ENCODE measurements around the gene SLC22A12.

SLC22A12 gene

GRCh38 chr11:64566915-64567891, 23.8 kb upstream of the SLC22A12 start:
- TF ChIP-seq CTCF (IDR thresholded peaks at IDR 0.05; ENCODE audit: insufficient read depth, low read length, poor library complexity, severe bottlenecking): no peak
- no peak for TF ChIP-seq EZH2phosphoT487 (conservative IDR thresholded peaks at IDR 0.05; ENCODE audit: low read length)
- Histone ChIP-seq H2AFZ (ENCODE audit: low read depth, low read length, severe bottlenecking) (peak overlapping the region; percentile 7), H3K9me3 (ENCODE audit: insufficient read depth, low read length) (no peaks in the 10 kb centered on the region), H3K9me2 (replicated peaks; ENCODE audit: insufficient read depth, low read length) (no peaks in the 10 kb centered on the region), H3K9ac (ENCODE audit: low read length) (peak overlapping the region; percentile 34), H3K36me3 (ENCODE audit: low read length) (no peaks in the 10 kb centered on the region), H3K27me3 (ENCODE audit: low read length) (no peaks in the 10 kb centered on the region), H3K79me2 (ENCODE audit: insufficient read depth, low read length) (no peaks in the 10 kb centered on the region), H3K4me3 (ENCODE audit: insufficient read depth, low read length, poor library complexity, severe bottlenecking) (peak overlapping the region; percentile 16), H4K20me1 (ENCODE audit: low read depth, low read length) (no peaks in the 10 kb centered on the region), H3F3A (ENCODE audit: insufficient read depth) (no peaks in the 10 kb centered on the region), H3K4me2 (ENCODE audit: low read depth, low read length, poor library complexity, severe bottlenecking) (peak overlapping the region; percentile 37), H3K27ac (ENCODE audit: low read depth, low read length) (no peak overlapping the region)

- Histone ChIP-seq H3F3A (ENCODE audit: insufficient read depth) (no peaks in the 10 kb centered on the region), H2AFZ (ENCODE audit: low read depth, low read length, severe bottlenecking) (no peak overlapping the region), H3K27ac (ENCODE audit: low read depth, low read length) (no peak overlapping the region), H4K20me1 (ENCODE audit: low read depth, low read length) (no peaks in the 10 kb centered on the region), H3K27me3 (ENCODE audit: low read length) (no peaks in the 10 kb centered on the region), H3K36me3 (ENCODE audit: low read length) (no peaks in the 10 kb centered on the region), H3K9me3 (ENCODE audit: insufficient read depth, low read length) (no peaks in the 10 kb centered on the region), H3K4me3 (ENCODE audit: insufficient read depth, low read length, poor library complexity, severe bottlenecking) (no peak overlapping the region), H3K9ac (ENCODE audit: low read length) (no peak overlapping the region), H3K4me2 (ENCODE audit: low read depth, low read length, poor library complexity, severe bottlenecking) (no peak overlapping the region), H3K9me2 (replicated peaks; ENCODE audit: insufficient read depth, low read length) (no peaks in the 10 kb centered on the region), H3K79me2 (ENCODE audit: insufficient read depth, low read length) (no peaks in the 10 kb centered on the region)
- TF ChIP-seq EZH2phosphoT487 (conservative IDR thresholded peaks at IDR 0.05; ENCODE audit: low read length): no peak
- TF ChIP-seq CTCF (IDR thresholded peaks at IDR 0.05; ENCODE audit: insufficient read depth, low read length, poor library complexity, severe bottlenecking): no peak
These were observed 22.9 kb upstream of the SLC22A12 start for GRCh38 chr11:64568041-64568571.

- Histone ChIP-seq H3K27me3 (ENCODE audit: low read length) (no peaks in the 10 kb centered on the region), H3K79me2 (ENCODE audit: insufficient read depth, low read length) (no peaks in the 10 kb centered on the region), H3K27ac (ENCODE audit: low read depth, low read length) (no peak overlapping the region), H3K36me3 (ENCODE audit: low read length) (no peaks in the 10 kb centered on the region), H4K20me1 (ENCODE audit: low read depth, low read length) (no peaks in the 10 kb centered on the region), H3K9me2 (replicated peaks; ENCODE audit: insufficient read depth, low read length) (no peaks in the 10 kb centered on the region), H3K9ac (ENCODE audit: low read length) (no peak overlapping the region), H2AFZ (ENCODE audit: low read depth, low read length, severe bottlenecking) (no peak overlapping the region), H3K4me3 (ENCODE audit: insufficient read depth, low read length, poor library complexity, severe bottlenecking) (no peak overlapping the region), H3F3A (ENCODE audit: insufficient read depth) (no peaks in the 10 kb centered on the region), H3K9me3 (ENCODE audit: insufficient read depth, low read length) (no peaks in the 10 kb centered on the region), H3K4me2 (ENCODE audit: low read depth, low read length, poor library complexity, severe bottlenecking) (no peak overlapping the region)
- TF ChIP-seq EZH2phosphoT487 (conservative IDR thresholded peaks at IDR 0.05; ENCODE audit: low read length) (no peak), CTCF (IDR thresholded peaks at IDR 0.05; ENCODE audit: insufficient read depth, low read length, poor library complexity, severe bottlenecking) (no peak)
These were observed 22.4 kb upstream of the SLC22A12 start for GRCh38 chr11:64568584-64569140.

Measured in SU-DHL-6 (cell line).